SK-N-SH (cell line): ENCODE data around the gene RALGDS. TPM values are rescaled to one million over a fixed set of nuclear protein-coding genes. Genes with fewer than 3 reads are reported as not detected.

Experiments used
- CTCF ChIA-PET: fragments of 300-600, 350-600 bp; formaldehyde crosslinking; extraction: SDS; loops from one replicate; lab custom pipeline; 2021; lab: Yijun Ruan, JAX
- POLR2A ChIA-PET: fragments of 350-600 bp; sonication (Branson Sonifier 250); formaldehyde crosslinking; extraction: SDS; loops from one replicate; lab custom pipeline; 2020; ENCODE audit warnings: antibody characterized with exemption, inconsistent platforms; lab: Yijun Ruan, JAX
- DNase-seq: peaks from one replicate; pipeline ENCODE4 v3.0.0; 2012
- H2AFZ ChIP-seq: fragments of 200-600 bp; sonication (generic); 2 replicates; pipeline ENCODE4 v1.8.1; 2016; ENCODE audit warnings: antibody characterized with exemption, mild to moderate bottlenecking, low read depth
- H3F3A ChIP-seq: fragments of 200-600 bp; sonication (generic); replicated peaks from 2 replicates; pipeline ENCODE3; 2016; ENCODE audit warnings: antibody characterized with exemption, mild to moderate bottlenecking; ENCODE audit not compliant: insufficient read depth
- H3K27ac ChIP-seq, 2 experiments: fragments of 200-500 bp in 1 of 2; fragments of 200-600 bp in 1 of 2; sonication (Bioruptor generic) in 1 of 2; sonication (generic), shearing (Covaris generic) in 1 of 2; 2 replicates each; pipeline versions ENCODE4 v1.5.1 to v1.6.1; 2014 to 2016; ENCODE audit warnings: low read depth in 2 of 2, inconsistent platforms in 1 of 2, low read length in 1 of 2, mild to moderate bottlenecking in 1 of 2, mixed read lengths in 1 of 2
- H3K27me3 ChIP-seq: fragments of 200-600 bp; sonication (generic), shearing (Covaris generic); 2 replicates; pipeline ENCODE4 v1.6.1; 2016; ENCODE audit warnings: mixed run types; ENCODE audit not compliant: insufficient read depth
- H3K36me3 ChIP-seq, 2 experiments: fragments of 200-500 bp in 1 of 2; fragments of 200-600 bp in 1 of 2; sonication (Bioruptor generic) in 1 of 2; sonication (generic) in 1 of 2; replicated peaks in 1 of 2; 2 replicates each; pipeline versions ENCODE3 to v1.5.1; 2014 to 2016; ENCODE audit warnings: low read length in 1 of 2, mild to moderate bottlenecking in 1 of 2; ENCODE audit not compliant: insufficient read depth in 2 of 2, control insufficient read depth in 1 of 2
- H3K4me1 ChIP-seq, 2 experiments: fragments of 200-500 bp in 1 of 2; fragments of 200-600 bp in 1 of 2; sonication (Bioruptor generic) in 1 of 2; sonication (generic), shearing (Covaris generic) in 1 of 2; 2 replicates each; pipeline versions ENCODE4 v1.5.1 to v1.6.1; 2014 to 2016; ENCODE audit warnings: low read depth in 1 of 2, low read length in 1 of 2, mixed run types in 1 of 2; ENCODE audit not compliant: insufficient read depth in 2 of 2, control insufficient read depth in 1 of 2
- H3K4me2 ChIP-seq: fragments of 200-600 bp; sonication (generic), shearing (Covaris generic); 2 replicates; pipeline ENCODE4 v1.6.1; 2017; ENCODE audit warnings: mixed run types
- H3K4me3 ChIP-seq, 2 experiments: fragments of 200-500 bp in 1 of 2; fragments of 200-600 bp in 1 of 2; sonication (Bioruptor generic) in 1 of 2; sonication (generic), shearing (Covaris generic) in 1 of 2; 2 replicates each; pipeline versions ENCODE4 v1.5.1 to v1.8.1; 2014 to 2016; ENCODE audit warnings: low read depth in 2 of 2, inconsistent platforms in 1 of 2, low read length in 1 of 2, mild to moderate bottlenecking in 1 of 2, mixed read lengths in 1 of 2, moderate library complexity in 1 of 2
- H3K79me2 ChIP-seq: fragments of 200-600 bp; sonication (generic); 2 replicates; pipeline ENCODE4 v1.8.1; 2017; ENCODE audit warnings: mild to moderate bottlenecking; ENCODE audit not compliant: insufficient read depth
- H3K9ac ChIP-seq: fragments of 200-600 bp; sonication (generic); 2 replicates; pipeline ENCODE4 v1.6.1; 2017; ENCODE audit warnings: mixed run types
- H3K9me2 ChIP-seq: fragments of 200-600 bp; sonication (generic); 2 replicates; pipeline ENCODE4 v1.6.1; 2017; ENCODE audit warnings: mixed run types
- H3K9me3 ChIP-seq: fragments of 200-600 bp; sonication (generic); 2 replicates; pipeline ENCODE4 v1.6.1; 2017; ENCODE audit warnings: mixed run types, mild to moderate bottlenecking, moderate library complexity
- H4K20me1 ChIP-seq: fragments of 200-600 bp; sonication (generic); 2 replicates; pipeline ENCODE4 v1.6.1; 2017; ENCODE audit warnings: mild to moderate bottlenecking, mixed run types; ENCODE audit not compliant: insufficient read depth
- ELF1 ChIP-seq: IDR thresholded peaks from 2 replicates; pipeline ENCODE4 v1.4.0; 2012
- EP300 ChIP-seq, 2 experiments: IDR thresholded peaks; 2 replicates each; pipeline versions ENCODE4 v1.4.0 to v1.6.1; 2012; ENCODE audit warnings: borderline replicate concordance in 1 of 2, low read depth in 1 of 2, low read length in 1 of 2
- EZH2phosphoT487 ChIP-seq: fragments of 200-600 bp; sonication (generic); IDR thresholded peaks from 2 replicates; pipeline ENCODE4 v1.6.1; 2017; ENCODE audit warnings: low read depth, mixed run types, mild to moderate bottlenecking, antibody characterized with exemption, moderate library complexity, borderline replicate concordance
- FOSL2 ChIP-seq: IDR thresholded peaks from 2 replicates; pipeline ENCODE4 v1.4.0; 2012; ENCODE audit warnings: low read depth, mild to moderate bottlenecking, moderate library complexity, borderline replicate concordance
- GATA2 ChIP-seq: sonication (generic); formaldehyde crosslinking; IDR thresholded peaks from 2 replicates; pipeline ENCODE4 v1.5.0; 2020; ENCODE audit warnings: mild to moderate bottlenecking, missing genetic modification reagents
- JUND ChIP-seq: IDR thresholded peaks from 2 replicates; pipeline ENCODE4 v1.4.0; 2012
- MAX ChIP-seq: IDR thresholded peaks from 2 replicates; pipeline ENCODE4 v1.4.0; 2012; ENCODE audit warnings: low read depth
- MEF2A ChIP-seq: IDR thresholded peaks from 2 replicates; pipeline ENCODE4 v1.4.0; 2012; ENCODE audit warnings: low read depth, borderline replicate concordance
- MXI1 ChIP-seq: IDR thresholded peaks from 2 replicates; pipeline ENCODE4 v1.6.1; 2012; ENCODE audit warnings: mild to moderate bottlenecking, low read depth, low read length, improper control_type of control experiment
- NRF1 ChIP-seq: IDR thresholded peaks from 2 replicates; pipeline ENCODE4 v1.6.1; 2012; ENCODE audit warnings: low read depth, mild to moderate bottlenecking, low read length
- RAD21 ChIP-seq: IDR thresholded peaks from 2 replicates; pipeline ENCODE4 v1.6.1; 2012; ENCODE audit warnings: mild to moderate bottlenecking, low read length
- REST ChIP-seq: IDR thresholded peaks from 2 replicates; pipeline ENCODE4 v1.6.1; 2012; ENCODE audit warnings: mild to moderate bottlenecking, low read depth, low read length, moderate library complexity
- RFX5 ChIP-seq: IDR thresholded peaks from 2 replicates; pipeline ENCODE4 v1.6.1; 2012; ENCODE audit warnings: mild to moderate bottlenecking, improper control_type of control experiment, low read length
- RXRA ChIP-seq: IDR thresholded peaks from 2 replicates; pipeline ENCODE4 v1.4.0; 2012; ENCODE audit warnings: low read depth, mild to moderate bottlenecking, borderline replicate concordance
- SIN3A ChIP-seq: IDR thresholded peaks from 2 replicates; pipeline ENCODE4 v1.6.1; 2012; ENCODE audit warnings: low read depth, mild to moderate bottlenecking, low read length, moderate library complexity, borderline replicate concordance
- SMC3 ChIP-seq: IDR thresholded peaks from 2 replicates; pipeline ENCODE4 v1.6.1; 2012; ENCODE audit warnings: low read depth, low read length, improper control_type of control experiment
- TAF1 ChIP-seq: IDR thresholded peaks from 2 replicates; pipeline ENCODE4 v1.6.1; 2012; ENCODE audit warnings: low read depth, mild to moderate bottlenecking, low read length, moderate library complexity, borderline replicate concordance
- USF2 ChIP-seq: fragments of 150-350 bp; IDR thresholded peaks from 2 replicates; pipeline ENCODE4 v1.6.1; 2017; ENCODE audit warnings: antibody characterized with exemption, low read length, low read depth, borderline replicate concordance
- ZBTB33 ChIP-seq: IDR thresholded peaks from 2 replicates; pipeline ENCODE4 v1.4.0; 2012; ENCODE audit warnings: low read depth, borderline replicate concordance
- WGBS: methylation state at CpG from one replicate; pipeline ENCODE4 v1.1.6; 2017; ENCODE audit warnings: low lambda C conversion rate; 5-methylcytosine and 5-hydroxymethylcytosine counted together
- polyA plus RNA-seq, 3 experiments: library from polyadenylated mRNA; depleted of rRNA; stranded (reverse); fragments of >200 nt; gene quantifications; 2 replicates each; pipeline ENCODE4 v1.2.3, GENCODE V29; 2012

The RALGDS gene
- polyA plus RNA-seq, 1 of the 3 experiments (the other 2 are of a cell fraction): 64.7 TPM

- CTCF ChIA-PET: interaction anchor here (1.2 to 4.3 kb wide), 3 partner anchors 9 to 23 kb away, joined by 3 to 28 read pairs (median 7); no protein-coding TSS in a partner anchor
- Histone ChIP-seq H3K4me2 (no peak overlapping the region), H3F3A (peaks cover 19% of the 10 kb centered on the region), H4K20me1 (peaks cover 33% of the 10 kb centered on the region), H3K9me3 (no peaks in the 10 kb centered on the region), H3K9me2 (no peaks in the 10 kb centered on the region), H3K4me3 (no peak overlapping the region), H3K4me1 (peaks cover 13 to 53% of the 10 kb centered on the region in 2 experiments; a peak in 3 of 4 replicates), H3K27me3 (no peaks in the 10 kb centered on the region), H3K36me3 (no peaks in the 10 kb centered on the region), H3K9ac (no peak overlapping the region), H2AFZ (no peak overlapping the region), H3K79me2 (peaks cover 2% of the 10 kb centered on the region; the same call in 1 of the 2 replicates), H3K27ac (no peak overlapping the region; a peak in 1 of 4 replicates)
- DNase-seq: no peak
- TF ChIP-seq JUND: no peak
- no peak for TF ChIP-seq USF2
- TF ChIP-seq SMC3: no peak
- TF ChIP-seq FOSL2: no peak
- no peak for TF ChIP-seq NRF1
- no peak for TF ChIP-seq MXI1
- no peak for TF ChIP-seq RXRA
- TF ChIP-seq ZBTB33: no peak
- no peak for TF ChIP-seq MAX
- 94% methylated on average over 2 of the region's 2 CpGs for WGBS
- POLR2A ChIA-PET: interaction anchor here (0.7 kb wide), 1 partner anchor 12 kb away, joined by 3 read pairs; no protein-coding TSS in a partner anchor
Measured at GRCh38 chr9:133124907-133125275, 3.9 kb upstream of the RALGDS start.

- no peak overlapping the region for H3K4me3 ChIP-seq
- POLR2A ChIA-PET: no interaction called here
- H2AFZ ChIP-seq: no peak overlapping the region
- H4K20me1 ChIP-seq: peaks cover 30% of the 10 kb centered on the region
- no peak overlapping the region for H3K4me2 ChIP-seq
- H3K9ac ChIP-seq: no peak overlapping the region
- H3K79me2 ChIP-seq: peaks cover 7% of the 10 kb centered on the region; the same call in 1 of the 2 replicates
- H3K36me3 ChIP-seq: no peaks in the 10 kb centered on the region
- DNase-seq: no peak
- peaks cover 19% of the 10 kb centered on the region for H3F3A ChIP-seq
- H3K4me1 ChIP-seq: peaks cover 18 to 52% of the 10 kb centered on the region in 2 experiments; a peak in 3 of 4 replicates
- no peaks in the 10 kb centered on the region for H3K27me3 ChIP-seq
- H3K9me2 ChIP-seq: no peaks in the 10 kb centered on the region
- no peak overlapping the region; a peak in 1 of 4 replicates for H3K27ac ChIP-seq
- CTCF ChIA-PET: interaction anchor here (4.3 kb wide), 1 partner anchor 20 kb away, joined by 28 read pairs; no protein-coding TSS in a partner anchor
- WGBS: 95% methylated on average over 7 of the region's 8 CpGs
- no peaks in the 10 kb centered on the region for H3K9me3 ChIP-seq
- TF ChIP-seq TAF1 (no peak), EZH2phosphoT487 (no peak), MEF2A (no peak), RFX5 (no peak), ELF1 (no peak), USF2 (no peak), REST (no peak), RAD21 (no peak), EP300 (IDR thresholded peaks at IDR 0.05; ENCODE audit: borderline replicate concordance in 1 of 2, low read depth in 1 of 2, low read length in 1 of 2) (no peak), GATA2 (no peak), SIN3A (no peak)
Measured at GRCh38 chr9:133124123-133124906, 3.3 kb upstream of the RALGDS start.
